GDM1 (cell line): ENCODE measurements around the gene LCN6.

Experiments
- DNase-seq: peaks from one replicate; lab custom pipeline; 2025; lab: John Stamatoyannopoulos, UW

Gene LCN6

GRCh38 chr9:136743639-136744211 lies 4.6 kb downstream of the LCN6 start:
- no peak for DNase-seq

- no peak for DNase-seq
Observed at GRCh38 chr9:136742591-136743391, 5.5 kb downstream of the LCN6 start, which contains the start of gene LCN10. TSS of gene LCN10 (minus strand) at chr9:136742940. CDS start at chr9:136742903, 37 bp downstream.

GRCh38 chr9:136741883-136742571 lies 6.3 kb downstream of the LCN6 start:
- DNase-seq, result no peak

GRCh38 chr9:136740971-136741882 lies 7.1 kb downstream of the LCN6 start:
- DNase-seq, result no peak

- DNase-seq, result no peak
Observed at GRCh38 chr9:136740491-136740890, 7.8 kb downstream of the LCN6 start.

GRCh38 chr9:136740069-136740468 lies 8.3 kb downstream of the LCN6 start:
- DNase-seq, result no peak

GRCh38 chr9:136739509-136739908 lies 8.8 kb downstream of the LCN6 start:
- no peak for DNase-seq

- DNase-seq, result no peak
Observed at GRCh38 chr9:136738960-136739359, 9.4 kb downstream of the LCN6 start.

- DNase-seq, result no peak
Observed at GRCh38 chr9:136735812-136736480, 12.4 kb downstream of the LCN6 start.

GRCh38 chr9:136734837-136735496 lies 13.4 kb downstream of the LCN6 start:
- no peak for DNase-seq

- DNase-seq, result no peak
Observed at GRCh38 chr9:136733611-136734010, 14.7 kb downstream of the LCN6 start.

- no peak for DNase-seq
Observed at GRCh38 chr9:136732444-136733178, 15.7 kb downstream of the LCN6 start.

- DNase-seq, result no peak
Observed at GRCh38 chr9:136729926-136730325, 18.4 kb downstream of the LCN6 start.

- DNase-seq, result no peak
Observed at GRCh38 chr9:136729144-136729543, 19.2 kb downstream of the LCN6 start.

GRCh38 chr9:136728548-136729123 lies 19.7 kb downstream of the LCN6 start:
- DNase-seq, result no peak

- DNase-seq, result peak; percentile 84
Observed at GRCh38 chr9:136728080-136728547, 20.2 kb downstream of the LCN6 start.

GRCh38 chr9:136726631-136727191 lies 21.6 kb downstream of the LCN6 start:
- no peak for DNase-seq

GRCh38 chr9:136726118-136726517 lies 22.2 kb downstream of the LCN6 start:
- DNase-seq, result no peak

GRCh38 chr9:136725612-136726011 lies 22.7 kb downstream of the LCN6 start:
- DNase-seq, result no peak
